Colonic mucosa (tissue), 4 donors: ENCODE data around the gene AKR7A2. TPM values are rescaled to one million over a fixed set of nuclear protein-coding genes. Genes with fewer than 3 reads are reported as not detected.
A peak's percentile ranks its signal among the peaks of the same experiment; 100 is the strongest.

Source experiments
- DNase-seq: peaks from one replicate; pipeline ENCODE4 v3.0.0-alpha.2; 2020
- H3K27ac ChIP-seq: fragments of 200-600 bp; one replicate; pipeline ENCODE4 v1.8.0; 2021
- H3K27me3 ChIP-seq: fragments of 200-600 bp; one replicate; pipeline ENCODE4 v1.8.0; 2021
- H3K36me3 ChIP-seq: fragments of 200-600 bp; one replicate; pipeline ENCODE4 v1.8.0; 2021
- H3K4me1 ChIP-seq: fragments of 200-600 bp; one replicate; pipeline ENCODE4 v1.8.0; 2021; ENCODE audit warnings: mild to moderate bottlenecking
- H3K4me3 ChIP-seq: fragments of 200-600 bp; one replicate; pipeline ENCODE4 v1.8.0; 2021
- H3K9ac ChIP-seq, 2 donors: one replicate each; pipeline ENCODE4 v1.7.0; 2013; ENCODE audit warnings: control low read depth in 2 of 2, low read depth in 2 of 2, low read length in 2 of 2
- H3K9me3 ChIP-seq: fragments of 200-600 bp; one replicate; pipeline ENCODE4 v1.8.0; 2021
- intact Hi-C: fragments of 100-400 bp; cut with DNase I; formaldehyde crosslinking; loops from one replicate; pipeline ENCODE4 v1.14.1; 2022
- total RNA-seq, 2 donors: library from RNA; stranded (reverse); fragmentation: NEBNext Ultra II Directional in 1 of 2; extraction: Animal tissue kit (Norgen Biotek cat#: 25700) in 1 of 2; gene quantifications; one replicate each; pipeline ENCODE4 v1.2.1, GENCODE V29; 2021
- TF ChIP-seq, protein P1 (sequence below): fragments of 200-600 bp; IDR thresholded peaks from one replicate; pipeline ENCODE4 v1.8.0; 2022; ENCODE audit warnings: antibody characterized with exemption, mild to moderate bottlenecking
- donor health status: healthy.
- donor health status: DM: no; HTN: no; CAD: no.
- donor health status: DM: no; HTN: no; CAD: no.

AKR7A2 gene
- total RNA-seq, 2 donors from 2014 or later = 112 to 129 TPM

DNA sequence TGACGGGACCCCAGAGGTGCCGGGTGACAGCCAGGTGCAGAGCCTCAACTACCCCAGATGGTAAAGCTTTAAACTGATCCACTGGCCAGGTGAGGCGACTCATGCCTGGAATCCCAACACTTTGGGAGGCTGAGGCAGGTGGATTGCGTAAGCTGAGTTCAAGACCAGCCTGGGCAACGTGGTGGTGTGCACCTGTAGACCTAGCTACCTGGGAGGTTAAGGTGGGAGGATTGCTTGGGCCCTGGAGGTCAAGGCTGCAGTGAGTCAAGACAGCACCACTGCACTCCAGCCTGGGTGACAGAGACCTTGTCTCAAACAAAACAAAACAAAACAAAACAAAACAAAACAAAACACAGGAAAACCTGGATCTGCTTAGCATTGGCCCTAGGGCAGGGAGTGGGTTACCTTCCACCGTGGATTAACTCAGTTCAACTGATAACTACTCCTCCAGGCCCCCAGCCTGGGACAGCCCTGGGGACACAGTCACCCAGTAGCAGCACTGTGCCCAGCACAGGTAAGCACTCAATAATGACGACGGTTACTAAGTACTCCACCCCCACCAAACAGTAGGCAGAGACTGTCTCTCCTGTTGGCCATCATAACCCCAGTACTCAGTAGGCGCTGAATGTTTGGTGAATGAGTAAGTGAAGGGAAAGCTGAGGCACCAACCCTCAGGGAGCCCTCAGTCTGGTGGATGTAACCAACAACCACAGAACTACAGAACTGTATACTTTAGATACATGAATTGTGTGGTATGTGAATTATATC lies 21.8 kb upstream of the AKR7A2 start:
- no peaks in the 10 kb centered on the region for H3K36me3 ChIP-seq
- H3K4me3 ChIP-seq = no peak overlapping the region
- H3K9me3 ChIP-seq = no peaks in the 10 kb centered on the region
- H3K9ac ChIP-seq = no peak overlapping the region
- no peak overlapping the region for H3K27ac ChIP-seq
- no peak for DNase-seq
- TF ChIP-seq, protein P1, sequence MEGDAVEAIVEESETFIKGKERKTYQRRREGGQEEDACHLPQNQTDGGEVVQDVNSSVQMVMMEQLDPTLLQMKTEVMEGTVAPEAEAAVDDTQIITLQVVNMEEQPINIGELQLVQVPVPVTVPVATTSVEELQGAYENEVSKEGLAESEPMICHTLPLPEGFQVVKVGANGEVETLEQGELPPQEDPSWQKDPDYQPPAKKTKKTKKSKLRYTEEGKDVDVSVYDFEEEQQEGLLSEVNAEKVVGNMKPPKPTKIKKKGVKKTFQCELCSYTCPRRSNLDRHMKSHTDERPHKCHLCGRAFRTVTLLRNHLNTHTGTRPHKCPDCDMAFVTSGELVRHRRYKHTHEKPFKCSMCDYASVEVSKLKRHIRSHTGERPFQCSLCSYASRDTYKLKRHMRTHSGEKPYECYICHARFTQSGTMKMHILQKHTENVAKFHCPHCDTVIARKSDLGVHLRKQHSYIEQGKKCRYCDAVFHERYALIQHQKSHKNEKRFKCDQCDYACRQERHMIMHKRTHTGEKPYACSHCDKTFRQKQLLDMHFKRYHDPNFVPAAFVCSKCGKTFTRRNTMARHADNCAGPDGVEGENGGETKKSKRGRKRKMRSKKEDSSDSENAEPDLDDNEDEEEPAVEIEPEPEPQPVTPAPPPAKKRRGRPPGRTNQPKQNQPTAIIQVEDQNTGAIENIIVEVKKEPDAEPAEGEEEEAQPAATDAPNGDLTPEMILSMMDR = no peak
- H3K27me3 ChIP-seq = no peaks in the 10 kb centered on the region
- H3K4me1 ChIP-seq = no peaks in the 10 kb centered on the region
- intact Hi-C loops = no loop called here

DNA sequence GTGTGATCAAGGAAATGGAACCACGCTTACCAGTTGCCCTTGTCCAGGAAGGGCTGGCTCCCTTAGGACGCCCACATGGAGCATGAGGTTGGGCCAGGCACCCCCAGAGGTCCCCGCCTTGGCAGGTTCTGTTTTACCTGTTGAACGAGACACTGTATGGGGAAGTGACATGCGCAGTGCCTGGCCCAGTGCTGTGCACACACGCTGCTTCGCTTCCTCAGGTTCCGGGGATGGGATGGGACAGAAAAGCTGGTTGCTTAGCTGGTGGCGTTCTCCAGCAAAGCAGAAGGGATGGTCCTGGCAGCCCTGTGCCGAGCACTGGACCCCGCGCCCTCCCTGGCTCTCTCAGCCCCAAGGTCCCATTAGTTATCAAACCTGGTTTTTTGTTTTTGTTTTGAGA lies 20.9 kb upstream of the AKR7A2 start:
- Histone ChIP-seq H3K27ac (no peak overlapping the region), H3K4me1 (no peaks in the 10 kb centered on the region), H3K9ac (no peak overlapping the region), H3K9me3 (no peaks in the 10 kb centered on the region), H3K27me3 (no peaks in the 10 kb centered on the region), H3K4me3 (no peak overlapping the region), H3K36me3 (no peaks in the 10 kb centered on the region)
- intact Hi-C loops = no loop called here
- DNase-seq = no peak
- TF ChIP-seq, protein P1 = no peak

DNA sequence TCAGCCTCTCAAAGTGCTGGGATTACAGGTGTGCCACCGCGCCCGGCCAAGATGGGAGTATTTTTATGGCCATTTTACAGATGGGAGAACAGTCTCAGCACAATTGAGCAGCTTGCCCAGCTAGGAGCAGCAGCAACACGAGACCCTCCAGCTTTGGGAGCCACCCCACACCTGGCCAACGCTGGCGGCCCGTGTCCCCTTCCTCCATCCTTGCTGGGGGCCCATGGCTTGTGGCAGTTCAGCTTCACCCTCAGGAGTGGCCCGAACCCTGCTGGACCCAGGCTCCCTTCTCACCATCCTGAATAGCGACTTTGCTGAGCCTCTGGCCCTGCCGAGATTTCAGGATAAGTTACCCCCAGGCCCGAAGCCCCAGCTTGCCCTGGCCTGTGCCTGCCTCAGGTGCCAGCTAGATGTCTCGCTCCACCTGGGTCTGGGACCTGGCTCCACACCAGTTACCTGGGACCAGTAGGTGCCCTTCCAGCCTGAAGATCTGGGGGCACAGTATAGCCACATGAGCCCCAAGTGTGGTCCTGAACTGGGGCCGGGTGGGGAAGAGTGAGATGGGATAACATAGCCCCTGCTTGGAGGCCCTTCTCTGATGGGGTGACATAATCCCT lies 19.4 kb upstream of the AKR7A2 start:
- Histone ChIP-seq H3K9ac (no peak overlapping the region), H3K9me3 (no peaks in the 10 kb centered on the region), H3K36me3 (no peaks in the 10 kb centered on the region), H3K27me3 (no peaks in the 10 kb centered on the region), H3K4me1 (no peaks in the 10 kb centered on the region), H3K27ac (no peak overlapping the region), H3K4me3 (no peak overlapping the region)
- TF ChIP-seq, protein P1 = no peak
- intact Hi-C loops = no loop called here
- DNase-seq = no peak

DNA sequence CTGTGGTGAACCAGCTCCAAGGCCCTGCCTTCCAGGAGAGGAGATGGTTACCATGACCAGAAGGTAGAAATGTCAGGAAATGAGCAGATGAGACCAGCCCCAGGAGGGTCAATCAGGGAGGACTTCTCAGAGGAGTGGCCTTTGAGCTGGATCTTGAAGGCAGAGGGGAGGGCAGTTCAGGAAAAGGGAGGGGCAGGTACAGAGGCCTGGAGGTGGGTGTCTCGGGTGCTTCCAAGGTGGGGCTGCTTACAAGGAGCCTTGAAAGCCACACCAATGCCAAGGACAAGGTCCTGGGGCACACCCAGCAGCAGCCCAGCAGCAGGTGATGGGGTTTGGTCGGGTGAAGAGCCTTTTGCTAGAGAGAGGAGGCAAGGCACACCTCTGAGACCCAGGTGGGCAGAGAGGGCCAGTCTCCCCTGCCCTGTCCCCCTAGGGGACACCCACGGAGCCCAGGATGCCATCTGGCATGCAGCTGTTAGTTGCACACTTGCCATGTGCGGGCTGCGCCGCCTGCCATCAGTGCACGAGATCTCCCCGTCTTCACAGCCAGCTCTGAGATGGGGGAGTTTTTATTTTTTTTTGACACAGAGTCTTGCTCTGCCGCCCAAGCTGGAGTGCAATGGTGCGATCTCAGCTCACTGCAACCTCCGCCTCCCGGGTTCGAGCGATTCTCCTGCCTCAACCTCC lies 18.6 kb upstream of the AKR7A2 start:
- peak; percentile 38 for DNase-seq
- Histone ChIP-seq H3K27ac (no peak overlapping the region), H3K4me3 (no peak overlapping the region), H3K4me1 (no peaks in the 10 kb centered on the region), H3K36me3 (no peaks in the 10 kb centered on the region), H3K27me3 (no peaks in the 10 kb centered on the region), H3K9ac (no peak overlapping the region), H3K9me3 (no peaks in the 10 kb centered on the region)
- TF ChIP-seq, protein P1 = no peak
- intact Hi-C loops = no loop called here

DNA sequence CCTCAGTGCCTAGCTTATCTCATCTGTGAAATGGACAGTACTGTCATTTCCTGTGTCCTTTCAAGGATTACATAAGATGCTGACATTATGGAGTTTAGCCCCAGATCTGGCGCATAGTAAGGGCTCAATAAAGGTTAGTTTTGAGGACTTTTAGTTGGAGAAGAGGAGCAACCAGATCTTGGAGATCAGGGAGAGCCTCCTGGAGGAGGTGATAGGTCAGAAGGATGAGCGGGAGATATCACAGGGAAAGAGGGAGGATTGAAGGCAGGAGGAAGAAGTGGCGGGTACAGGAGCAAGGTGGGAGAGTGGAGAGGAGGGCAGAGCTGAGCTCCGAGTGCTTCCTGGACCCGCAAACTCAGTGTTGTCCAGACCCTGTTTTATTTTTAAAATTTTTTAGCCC lies 17.7 kb upstream of the AKR7A2 start:
- H3K36me3 ChIP-seq = no peaks in the 10 kb centered on the region
- no peaks in the 10 kb centered on the region for H3K4me1 ChIP-seq
- no peak overlapping the region for H3K27ac ChIP-seq
- TF ChIP-seq, protein P1 = no peak
- H3K27me3 ChIP-seq = no peaks in the 10 kb centered on the region
- no peak overlapping the region for H3K9ac ChIP-seq
- intact Hi-C loops = no loop called here
- no peaks in the 10 kb centered on the region for H3K9me3 ChIP-seq
- H3K4me3 ChIP-seq = no peak overlapping the region
- no peak for DNase-seq
